ENCODE data around the gene LRRC8D.

LRRC8D gene

GRCh38 chr1:89918794-89919155 lies 97.9 kb downstream of the LRRC8D start:
- peaks cover 6% of the 10 kb centered on the region; the same call in 1 of the 2 replicates for H3K9me3 ChIP-seq (ENCODE audit: insufficient read depth, low read depth, low read length)
- H3K4me2 ChIP-seq (ENCODE audit: low read depth, low read length, poor library complexity, severe bottlenecking) = no peak overlapping the region
- peaks cover 16% of the 10 kb centered on the region for H3K36me3 ChIP-seq (ENCODE audit: insufficient read depth, low read length)
- H3K4me1 ChIP-seq (ENCODE audit: insufficient read depth, low read length, poor library complexity, severe bottlenecking) = peaks cover 22% of the 10 kb centered on the region
- TF ChIP-seq CTCF (conservative IDR thresholded peaks at IDR 0.05; ENCODE audit: low read length) (no peak), EZH2phosphoT487 (IDR thresholded peaks at IDR 0.05; ENCODE audit: borderline replicate concordance) (no peak)
- no peak overlapping the region for H2AFZ ChIP-seq (ENCODE audit: low read length)
- H3K9ac ChIP-seq (ENCODE audit: low read depth, low read length, poor library complexity, severe bottlenecking) = no peak overlapping the region
- no peaks in the 10 kb centered on the region for H3K27me3 ChIP-seq (ENCODE audit: insufficient read depth, low read length, poor library complexity, severe bottlenecking)
- H3K4me3 ChIP-seq (ENCODE audit: low read length, poor library complexity, severe bottlenecking) = no peak overlapping the region
- peaks cover 89% of the 10 kb centered on the region for H3K79me2 ChIP-seq (ENCODE audit: insufficient read depth, low read length)
- H3F3A ChIP-seq (ENCODE audit: low read depth) = no peaks in the 10 kb centered on the region
- H3K9me2 ChIP-seq (replicated peaks; ENCODE audit: low read depth, low read length) = no peaks in the 10 kb centered on the region
- peaks cover 21% of the 10 kb centered on the region for H4K20me1 ChIP-seq (ENCODE audit: insufficient read depth, low read length, poor library complexity, severe bottlenecking)

GRCh38 chr1:89919174-89919573 lies 98.3 kb downstream of the LRRC8D start:
- Histone ChIP-seq H3K9ac (ENCODE audit: low read depth, low read length, poor library complexity, severe bottlenecking) (no peak overlapping the region), H3K4me3 (ENCODE audit: low read length, poor library complexity, severe bottlenecking) (no peak overlapping the region), H3K9me3 (ENCODE audit: insufficient read depth, low read depth, low read length) (peaks cover 8% of the 10 kb centered on the region; the same call in 1 of the 2 replicates), H3F3A (ENCODE audit: low read depth) (no peaks in the 10 kb centered on the region), H2AFZ (ENCODE audit: low read length) (no peak overlapping the region), H3K4me1 (ENCODE audit: insufficient read depth, low read length, poor library complexity, severe bottlenecking) (peaks cover 19% of the 10 kb centered on the region), H3K79me2 (ENCODE audit: insufficient read depth, low read length) (peaks cover 86% of the 10 kb centered on the region), H3K9me2 (replicated peaks; ENCODE audit: low read depth, low read length) (no peaks in the 10 kb centered on the region), H3K27me3 (ENCODE audit: insufficient read depth, low read length, poor library complexity, severe bottlenecking) (no peaks in the 10 kb centered on the region), H3K4me2 (ENCODE audit: low read depth, low read length, poor library complexity, severe bottlenecking) (no peak overlapping the region), H3K36me3 (ENCODE audit: insufficient read depth, low read length) (peaks cover 20% of the 10 kb centered on the region), H4K20me1 (ENCODE audit: insufficient read depth, low read length, poor library complexity, severe bottlenecking) (peaks cover 20% of the 10 kb centered on the region)
- TF ChIP-seq EZH2phosphoT487 (IDR thresholded peaks at IDR 0.05; ENCODE audit: borderline replicate concordance) (no peak), CTCF (conservative IDR thresholded peaks at IDR 0.05; ENCODE audit: low read length) (no peak)

- no peaks in the 10 kb centered on the region for H3F3A ChIP-seq (ENCODE audit: low read depth)
- no peaks in the 10 kb centered on the region for H3K9me2 ChIP-seq (replicated peaks; ENCODE audit: low read depth, low read length)
- no peak overlapping the region for H3K4me2 ChIP-seq (ENCODE audit: low read depth, low read length, poor library complexity, severe bottlenecking)
- H3K36me3 ChIP-seq (ENCODE audit: insufficient read depth, low read length) = peaks cover 32% of the 10 kb centered on the region
- H3K9me3 ChIP-seq (ENCODE audit: insufficient read depth, low read depth, low read length) = peaks cover 8% of the 10 kb centered on the region; the same call in 1 of the 2 replicates
- H3K4me1 ChIP-seq (ENCODE audit: insufficient read depth, low read length, poor library complexity, severe bottlenecking) = peaks cover 6% of the 10 kb centered on the region
- no peak overlapping the region for H3K4me3 ChIP-seq (ENCODE audit: low read length, poor library complexity, severe bottlenecking)
- H2AFZ ChIP-seq (ENCODE audit: low read length) = no peak overlapping the region
- no peak for TF ChIP-seq CTCF (conservative IDR thresholded peaks at IDR 0.05; ENCODE audit: low read length)
- TF ChIP-seq EZH2phosphoT487 (IDR thresholded peaks at IDR 0.05; ENCODE audit: borderline replicate concordance) = no peak
- H4K20me1 ChIP-seq (ENCODE audit: insufficient read depth, low read length, poor library complexity, severe bottlenecking) = peaks cover 13% of the 10 kb centered on the region
- no peak overlapping the region for H3K9ac ChIP-seq (ENCODE audit: low read depth, low read length, poor library complexity, severe bottlenecking)
- peaks cover 53% of the 10 kb centered on the region for H3K79me2 ChIP-seq (ENCODE audit: insufficient read depth, low read length)
- no peaks in the 10 kb centered on the region for H3K27me3 ChIP-seq (ENCODE audit: insufficient read depth, low read length, poor library complexity, severe bottlenecking)
These were observed 102.1 kb downstream of the LRRC8D start for GRCh38 chr1:89922911-89923310.
